Memory B cell (primary cell): ENCODE results near the gene ADD2.
"Not testable (repeated sequence)": the region's sequence is repeated elsewhere in the genome, so short reads cannot be mapped to it uniquely, and the experiment has no call there.

Source experiments
- ATAC-seq: fragments of 150-1000 bp; cut with Tn5 transposase; 2 replicates; pipeline ENCODE4 v1.10.0; 2021; ENCODE audit warnings: low read depth, mild to moderate bottlenecking, moderate library complexity
- DNase-seq, 2 donors: peaks; one replicate each; pipeline ENCODE4 v3.0.0; 2022; ENCODE audit warnings: low spot score in 2 of 2
- H3K27ac Mint-ChIP-seq: one replicate; pipeline ENCODE4 v1.8.0; 2022; ENCODE audit warnings: mild to moderate bottlenecking, moderate library complexity, mixed read lengths
- H3K27me3 Mint-ChIP-seq: one replicate; pipeline ENCODE4 v1.8.0; 2022; ENCODE audit warnings: mixed read lengths
- H3K36me3 Mint-ChIP-seq: one replicate; pipeline ENCODE4 v1.8.0; 2022; ENCODE audit warnings: mild to moderate bottlenecking, mixed read lengths
- H3K4me1 Mint-ChIP-seq: one replicate; pipeline ENCODE4 v1.8.0; 2022; ENCODE audit warnings: mixed read lengths
- H3K4me3 Mint-ChIP-seq: one replicate; pipeline ENCODE4 v1.8.0; 2022; ENCODE audit warnings: mild to moderate bottlenecking, moderate library complexity, mixed read lengths
- H3K9me3 Mint-ChIP-seq: one replicate; pipeline ENCODE4 v1.8.0; 2022; ENCODE audit warnings: mixed read lengths

ADD2 gene

GRCh38 chr2:70767699-70768589 is at the start of gene ADD2:
Gene ADD2 (minus strand): TSS chr2:70768200. CDS start chr2:70706408, 61,792 bp downstream.
- H3K27ac Mint-ChIP-seq, result peak within 1 kb of the TSS; percentile 90
- peak within 1 kb of the TSS; percentile 94 for H3K4me3 Mint-ChIP-seq
- ATAC-seq, result peak; percentile 80
- H3K27me3 Mint-ChIP-seq, result peaks cover 4% of the 10 kb centered on the region
- no peaks in the 10 kb centered on the region for H3K36me3 Mint-ChIP-seq
- no peaks in the 10 kb centered on the region for H3K9me3 Mint-ChIP-seq
- DNase-seq, result peak; percentile 49 to 50
- peaks cover 13% of the 10 kb centered on the region for H3K4me1 Mint-ChIP-seq

GRCh38 chr2:70817284-70817954 is 49.4 kb upstream of the ADD2 start:
- Mint-ChIP-seq H3K4me1 (no peaks in the 10 kb centered on the region), H3K4me3 (no peak overlapping the region), H3K9me3 (no peaks in the 10 kb centered on the region), H3K36me3 (no peaks in the 10 kb centered on the region), H3K27me3 (peaks cover 16% of the 10 kb centered on the region), H3K27ac (no peak overlapping the region)
- ATAC-seq, result no peak
- DNase-seq, result no peak

GRCh38 chr2:70816726-70817125 is 48.7 kb upstream of the ADD2 start:
- Mint-ChIP-seq H3K27ac (no peak overlapping the region), H3K36me3 (no peaks in the 10 kb centered on the region), H3K4me3 (no peak overlapping the region), H3K4me1 (no peaks in the 10 kb centered on the region), H3K9me3 (no peaks in the 10 kb centered on the region), H3K27me3 (peaks cover 16% of the 10 kb centered on the region)
- DNase-seq, result no peak
- ATAC-seq, result no peak

GRCh38 chr2:70808983-70809958 is 41.3 kb upstream of the ADD2 start:
- DNase-seq, result no peak
- H3K4me1 Mint-ChIP-seq, result no peaks in the 10 kb centered on the region
- H3K27me3 Mint-ChIP-seq, result peaks cover 12% of the 10 kb centered on the region
- no peak overlapping the region for H3K27ac Mint-ChIP-seq
- no peaks in the 10 kb centered on the region for H3K9me3 Mint-ChIP-seq
- no peaks in the 10 kb centered on the region for H3K36me3 Mint-ChIP-seq
- no peak overlapping the region for H3K4me3 Mint-ChIP-seq
- no peak for ATAC-seq

- Mint-ChIP-seq H3K36me3 (no peaks in the 10 kb centered on the region), H3K4me1 (no peaks in the 10 kb centered on the region), H3K4me3 (no peak overlapping the region), H3K27me3 (peaks cover 8% of the 10 kb centered on the region), H3K9me3 (no peaks in the 10 kb centered on the region), H3K27ac (no peak overlapping the region)
- DNase-seq, result no peak
- no peak for ATAC-seq
These were observed 39.8 kb upstream of the ADD2 start for GRCh38 chr2:70807828-70808118.

GRCh38 chr2:70807102-70807827 is 39.3 kb upstream of the ADD2 start:
- no peak overlapping the region for H3K4me3 Mint-ChIP-seq
- H3K27me3 Mint-ChIP-seq, result peaks cover 8% of the 10 kb centered on the region
- DNase-seq (no peak), ATAC-seq (no peak)
- no peaks in the 10 kb centered on the region for H3K4me1 Mint-ChIP-seq
- no peaks in the 10 kb centered on the region for H3K36me3 Mint-ChIP-seq
- no peak overlapping the region for H3K27ac Mint-ChIP-seq
- H3K9me3 Mint-ChIP-seq, result no peaks in the 10 kb centered on the region

GRCh38 chr2:70806620-70807019 is 38.6 kb upstream of the ADD2 start:
- H3K36me3 Mint-ChIP-seq, result no peaks in the 10 kb centered on the region
- DNase-seq (no peak), ATAC-seq (no peak)
- H3K4me1 Mint-ChIP-seq, result no peaks in the 10 kb centered on the region
- no peaks in the 10 kb centered on the region for H3K9me3 Mint-ChIP-seq
- no peak overlapping the region for H3K27ac Mint-ChIP-seq
- H3K4me3 Mint-ChIP-seq, result no peak overlapping the region
- peaks cover 8% of the 10 kb centered on the region for H3K27me3 Mint-ChIP-seq

GRCh38 chr2:70806013-70806412 is 38.0 kb upstream of the ADD2 start:
- no peak overlapping the region for H3K4me3 Mint-ChIP-seq
- no peak overlapping the region for H3K27ac Mint-ChIP-seq
- H3K27me3 Mint-ChIP-seq, result peaks cover 8% of the 10 kb centered on the region

GRCh38 chr2:70801607-70802263 is 33.7 kb upstream of the ADD2 start:
- H3K4me1 Mint-ChIP-seq, result no peaks in the 10 kb centered on the region
- ATAC-seq, result no peak
- no peak overlapping the region for H3K4me3 Mint-ChIP-seq
- peaks cover 10% of the 10 kb centered on the region for H3K9me3 Mint-ChIP-seq
- no peak for DNase-seq
- H3K36me3 Mint-ChIP-seq, result peaks cover 6% of the 10 kb centered on the region
- H3K27me3 Mint-ChIP-seq, result peaks cover 12% of the 10 kb centered on the region
- H3K27ac Mint-ChIP-seq, result no peak overlapping the region

More at GRCh38 chr2:70806013-70806412, 38.0 kb upstream of the ADD2 start:
- no peaks in the 10 kb centered on the region for H3K4me1 Mint-ChIP-seq
- ATAC-seq (no peak), DNase-seq (no peak)
- no peaks in the 10 kb centered on the region for H3K36me3 Mint-ChIP-seq
- no peaks in the 10 kb centered on the region for H3K9me3 Mint-ChIP-seq

GRCh38 chr2:70799706-70800105 is 31.7 kb upstream of the ADD2 start:
- peaks cover 14% of the 10 kb centered on the region for H3K27me3 Mint-ChIP-seq
- DNase-seq (no peak), ATAC-seq (no peak)
- no peak overlapping the region for H3K4me3 Mint-ChIP-seq
- H3K4me1 Mint-ChIP-seq, result no peaks in the 10 kb centered on the region
- no peak overlapping the region for H3K27ac Mint-ChIP-seq
- peaks cover 10% of the 10 kb centered on the region for H3K9me3 Mint-ChIP-seq
- H3K36me3 Mint-ChIP-seq, result peaks cover 6% of the 10 kb centered on the region

- Mint-ChIP-seq H3K27me3 (peaks cover 18% of the 10 kb centered on the region), H3K9me3 (peaks cover 10% of the 10 kb centered on the region)
- not testable (repeated sequence) for H3K36me3 Mint-ChIP-seq, DNase-seq, H3K4me3 Mint-ChIP-seq, H3K27ac Mint-ChIP-seq, H3K4me1 Mint-ChIP-seq
- peak; percentile 14 for ATAC-seq
These were observed 30.0 kb upstream of the ADD2 start for GRCh38 chr2:70797996-70798395.

GRCh38 chr2:70797506-70797905 is 29.5 kb upstream of the ADD2 start:
- Mint-ChIP-seq H3K9me3 (peaks cover 10% of the 10 kb centered on the region), H3K4me3 (no peak overlapping the region), H3K36me3 (peaks cover 6% of the 10 kb centered on the region), H3K27ac (no peak overlapping the region), H3K4me1 (no peaks in the 10 kb centered on the region), H3K27me3 (peaks cover 20% of the 10 kb centered on the region)
- ATAC-seq (no peak), DNase-seq (no peak)

GRCh38 chr2:70796262-70796661 is 28.3 kb upstream of the ADD2 start:
- H3K4me3 Mint-ChIP-seq, result no peak overlapping the region
- H3K36me3 Mint-ChIP-seq, result peaks cover 6% of the 10 kb centered on the region
- peaks cover 27% of the 10 kb centered on the region for H3K27me3 Mint-ChIP-seq
- DNase-seq (no peak), ATAC-seq (no peak)
- no peaks in the 10 kb centered on the region for H3K4me1 Mint-ChIP-seq
- no peak overlapping the region for H3K27ac Mint-ChIP-seq
- peaks cover 10% of the 10 kb centered on the region for H3K9me3 Mint-ChIP-seq
